ENCODE measurements around the gene ATG3. TPM values are rescaled to one million over a fixed set of nuclear protein-coding genes. Genes with fewer than 3 reads are reported as not detected.

The ATG3 gene
- total and polyA plus RNA-seq, 2 of the 8 experiments (the other 6 are each of a cell fraction or from before 2014, with no cell fraction given): 27.3 to 55.3 TPM

DNA sequence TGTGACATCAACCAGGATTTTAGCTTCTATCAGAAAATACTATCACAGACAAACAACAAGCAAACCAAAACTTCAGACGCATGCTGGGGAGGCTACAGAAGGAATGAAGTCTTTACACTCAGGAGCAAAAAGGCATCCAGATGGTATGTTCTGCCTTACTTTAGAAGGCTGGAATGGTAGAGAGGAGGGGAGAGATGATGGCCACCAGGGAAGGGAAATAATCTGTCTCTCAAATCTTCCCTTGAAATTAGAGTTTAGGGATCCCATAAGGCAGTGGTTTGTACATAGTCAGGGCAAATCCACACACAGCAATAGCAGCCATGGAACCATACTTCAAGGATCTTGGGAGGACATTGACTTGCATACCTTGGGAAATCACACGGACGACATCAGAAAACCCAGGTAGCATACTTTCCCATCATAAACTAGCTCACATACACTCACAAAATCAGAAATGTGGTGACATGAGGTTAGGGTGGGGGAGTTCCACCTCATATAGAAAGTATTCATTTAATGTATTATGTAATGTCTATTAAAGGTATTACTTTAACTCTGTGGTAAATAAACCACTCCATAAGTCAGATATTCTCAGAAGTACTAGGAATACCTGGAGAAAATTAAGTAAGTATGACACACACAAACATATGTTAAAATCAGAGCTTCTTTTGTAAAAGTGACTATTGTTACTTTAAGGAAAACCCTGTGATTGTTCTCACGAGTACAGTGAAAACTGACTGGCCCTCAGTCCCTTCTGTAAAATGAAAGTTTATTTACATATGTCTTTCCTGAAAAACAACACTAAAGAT, 71.9 kb downstream of the ATG3 start (continued):
- TF ChIP-seq CTBP2 (IDR thresholded peaks at IDR 0.05; ENCODE audit: borderline replicate concordance, insufficient read depth, insufficient read length, low read length): no peak
- no peak for TF ChIP-seq SRF (IDR thresholded peaks at IDR 0.05; ENCODE audit: low read depth, low read length)
- TF ChIP-seq SP4 (IDR thresholded peaks at IDR 0.05; ENCODE audit: low read length): no peak
- TF ChIP-seq JUN (IDR thresholded peaks at IDR 0.05; ENCODE audit: low read depth, low read length): no peak
- no peak for TF ChIP-seq TAF7 (optimal IDR thresholded peaks at IDR 0.05; ENCODE audit: borderline replicate concordance, low read depth, low read length)
- TF ChIP-seq MAFK (IDR thresholded peaks at IDR 0.05; ENCODE audit: low read depth, low read length): no peak
- no peak for TF ChIP-seq CBX5 (IDR thresholded peaks at IDR 0.05; ENCODE audit: low read depth, low read length)
- no peak for TF ChIP-seq RBBP5 (IDR thresholded peaks at IDR 0.05; ENCODE audit: borderline replicate concordance, low read depth, low read length)
